Activated CD4-positive, alpha-beta T cell treated with anti-CD3 and anti-CD28 coated beads, Interleukin-2, amount 50 U/mL, for 4 hours (primary cell): ENCODE measurements around the gene SURF2.

Experiments
- DNase-seq, 2 experiments: peaks; one replicate each; pipeline ENCODE4 v3.0.0-alpha.2; 2020

The SURF2 gene

GRCh38 chr9:133339641-133340040 is 16.7 kb upstream of the SURF2 start:
- DNase-seq = no peak

GRCh38 chr9:133340256-133340655 is 16.1 kb upstream of the SURF2 start:
- no peak for DNase-seq

GRCh38 chr9:133340916-133341315 is 15.4 kb upstream of the SURF2 start:
- DNase-seq = no peak

- DNase-seq = no peak
Measured at GRCh38 chr9:133341369-133342068, 14.8 kb upstream of the SURF2 start.

GRCh38 chr9:133342069-133342406 is 14.3 kb upstream of the SURF2 start:
- no peak for DNase-seq

- DNase-seq = no peak
Measured at GRCh38 chr9:133342570-133342969, 13.8 kb upstream of the SURF2 start.

GRCh38 chr9:133344071-133344470 is 12.3 kb upstream of the SURF2 start:
- DNase-seq = no peak

- DNase-seq = no peak
Measured at GRCh38 chr9:133344979-133345378, 11.4 kb upstream of the SURF2 start.

GRCh38 chr9:133345596-133345995 is 10.8 kb upstream of the SURF2 start:
- DNase-seq = no peak

GRCh38 chr9:133346021-133346785 is 10.1 kb upstream of the SURF2 start:
- DNase-seq = no peak

- peak in 1 of 2 experiments; percentile 47 for DNase-seq
Measured at GRCh38 chr9:133347515-133347984, 8.8 kb upstream of the SURF2 start.

GRCh38 chr9:133347985-133348717 is 8.2 kb upstream of the SURF2 start, which contains the start of the genes MED22 and RPL7A:
Gene MED22 (minus strand): TSS chr9:133348131. CDS start chr9:133346662, 1,469 bp downstream.
Gene RPL7A (plus strand): TSS chr9:133348218. CDS start chr9:133348244, 26 bp downstream.
- peak; percentile 90 to 91 for DNase-seq

- DNase-seq = no peak
Measured at GRCh38 chr9:133348718-133349573, 7.4 kb upstream of the SURF2 start.

- no peak for DNase-seq
Measured at GRCh38 chr9:133349965-133350616, 6.3 kb upstream of the SURF2 start.

GRCh38 chr9:133351526-133351907 is 4.8 kb upstream of the SURF2 start:
- DNase-seq = no peak

GRCh38 chr9:133351908-133352634 is 4.3 kb upstream of the SURF2 start:
- peak in 1 of 2 experiments; percentile 22 for DNase-seq

- no peak for DNase-seq
Measured at GRCh38 chr9:133352635-133353340, 3.6 kb upstream of the SURF2 start.

- no peak for DNase-seq
Measured at GRCh38 chr9:133353548-133353947, 2.8 kb upstream of the SURF2 start.

GRCh38 chr9:133354766-133355165 is 1.6 kb upstream of the SURF2 start:
- no peak for DNase-seq

- DNase-seq = no peak
Measured at GRCh38 chr9:133355881-133356357, 431 bp upstream of the SURF2 start.
